Measurements from ENCODE around the gene SLC25A20.

GRCh38 chr3:48945432-48945831, 46.8 kb upstream of the SLC25A20 start:
- TF ChIP-seq CTCF (IDR thresholded peaks at IDR 0.05; ENCODE audit: poor library complexity, severe bottlenecking) (no peak), EP300 (conservative IDR thresholded peaks at IDR 0.05; ENCODE audit: poor library complexity, severe bottlenecking) (no peak), MXI1 (conservative IDR thresholded peaks at IDR 0.05; ENCODE audit: poor library complexity, severe bottlenecking) (no peak), POLR2AphosphoS5 (IDR thresholded peaks at IDR 0.05) (no peak), RAD21 (conservative IDR thresholded peaks at IDR 0.05) (no peak)
- TF ChIP-seq, protein P1, sequence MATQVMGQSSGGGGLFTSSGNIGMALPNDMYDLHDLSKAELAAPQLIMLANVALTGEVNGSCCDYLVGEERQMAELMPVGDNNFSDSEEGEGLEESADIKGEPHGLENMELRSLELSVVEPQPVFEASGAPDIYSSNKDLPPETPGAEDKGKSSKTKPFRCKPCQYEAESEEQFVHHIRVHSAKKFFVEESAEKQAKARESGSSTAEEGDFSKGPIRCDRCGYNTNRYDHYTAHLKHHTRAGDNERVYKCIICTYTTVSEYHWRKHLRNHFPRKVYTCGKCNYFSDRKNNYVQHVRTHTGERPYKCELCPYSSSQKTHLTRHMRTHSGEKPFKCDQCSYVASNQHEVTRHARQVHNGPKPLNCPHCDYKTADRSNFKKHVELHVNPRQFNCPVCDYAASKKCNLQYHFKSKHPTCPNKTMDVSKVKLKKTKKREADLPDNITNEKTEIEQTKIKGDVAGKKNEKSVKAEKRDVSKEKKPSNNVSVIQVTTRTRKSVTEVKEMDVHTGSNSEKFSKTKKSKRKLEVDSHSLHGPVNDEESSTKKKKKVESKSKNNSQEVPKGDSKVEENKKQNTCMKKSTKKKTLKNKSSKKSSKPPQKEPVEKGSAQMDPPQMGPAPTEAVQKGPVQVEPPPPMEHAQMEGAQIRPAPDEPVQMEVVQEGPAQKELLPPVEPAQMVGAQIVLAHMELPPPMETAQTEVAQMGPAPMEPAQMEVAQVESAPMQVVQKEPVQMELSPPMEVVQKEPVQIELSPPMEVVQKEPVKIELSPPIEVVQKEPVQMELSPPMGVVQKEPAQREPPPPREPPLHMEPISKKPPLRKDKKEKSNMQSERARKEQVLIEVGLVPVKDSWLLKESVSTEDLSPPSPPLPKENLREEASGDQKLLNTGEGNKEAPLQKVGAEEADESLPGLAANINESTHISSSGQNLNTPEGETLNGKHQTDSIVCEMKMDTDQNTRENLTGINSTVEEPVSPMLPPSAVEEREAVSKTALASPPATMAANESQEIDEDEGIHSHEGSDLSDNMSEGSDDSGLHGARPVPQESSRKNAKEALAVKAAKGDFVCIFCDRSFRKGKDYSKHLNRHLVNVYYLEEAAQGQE (IDR thresholded peaks at IDR 0.05; ENCODE audit: borderline replicate concordance): no peak
